Muscle of leg (tissue), 11 donors: ENCODE data around the gene CRNKL1. TPM values are rescaled to one million over a fixed set of nuclear protein-coding genes. Genes with fewer than 3 reads are reported as not detected.

ENCODE experiments used
- DNase-seq: peaks from one replicate; pipeline ENCODE4 v3.0.0; 2013
- H3K27ac ChIP-seq: one replicate; pipeline ENCODE4 v1.5.1; 2013; ENCODE audit warnings: mild to moderate bottlenecking, low read length, control low read depth
- H3K27me3 ChIP-seq: one replicate; pipeline ENCODE4 v1.6.1; 2013; ENCODE audit warnings: low read length; ENCODE audit not compliant: control insufficient read depth, insufficient read depth
- H3K36me3 ChIP-seq: one replicate; pipeline ENCODE4 v1.6.1; 2013; ENCODE audit warnings: low read length; ENCODE audit not compliant: control insufficient read depth, insufficient read depth
- H3K4me1 ChIP-seq: one replicate; pipeline ENCODE4 v1.6.1; 2013; ENCODE audit warnings: low read length; ENCODE audit not compliant: control insufficient read depth, insufficient read depth
- H3K4me3 ChIP-seq: one replicate; pipeline ENCODE4 v1.5.1; 2013; ENCODE audit warnings: low read length, control low read depth
- H3K9me3 ChIP-seq: replicated peaks from 2 replicates; pipeline ENCODE4 v1.6.1; 2013; ENCODE audit warnings: low read depth, low read length; ENCODE audit not compliant: control insufficient read depth
- WGBS: methylation state at CpG from one replicate; pipeline ENCODE4 v1.1.5; 2013; ENCODE audit warnings: missing lambda C conversion rate; ENCODE audit not compliant: insufficient coverage; 5-methylcytosine and 5-hydroxymethylcytosine counted together
- polyA plus RNA-seq, 8 donors: library from polyadenylated mRNA; unstranded; fragments of 120-200 nt; gene quantifications; one replicate each; pipeline versions ENCODE4 v1.2.1 to v1.2.3, GENCODE V29; 2013; ENCODE audit warnings: inconsistent platforms in 1 of 8, low replicate concordance in 1 of 8; ENCODE audit not compliant: insufficient read length in 8 of 8, insufficient read depth in 1 of 8
- total RNA-seq: library from RNA; stranded (reverse); fragments of 120-200 nt; gene quantifications from one replicate; pipeline ENCODE4 v1.2.4, GENCODE V29; 2013

The CRNKL1 gene
- total and polyA plus RNA-seq, 9 donors, result 21.0 to 28.9 (median 22.8) TPM

GRCh38 chr20:19987046-19987445 lies 65.2 kb downstream of the CRNKL1 start:
- DNase-seq, result no peak
- H3K27ac ChIP-seq, result no peak overlapping the region
- H3K36me3 ChIP-seq, result peaks cover 2% of the 10 kb centered on the region
- H3K4me1 ChIP-seq, result peaks cover 7% of the 10 kb centered on the region
- no CpG with 5 or more reads among the region's 4 CpGs for WGBS
- no peaks in the 10 kb centered on the region for H3K27me3 ChIP-seq
- H3K4me3 ChIP-seq, result no peak overlapping the region
- no peaks in the 10 kb centered on the region for H3K9me3 ChIP-seq

- Histone ChIP-seq H3K27me3 (no peaks in the 10 kb centered on the region), H3K27ac (no peak overlapping the region), H3K9me3 (no peaks in the 10 kb centered on the region), H3K4me3 (no peak overlapping the region), H3K4me1 (peaks cover 7% of the 10 kb centered on the region), H3K36me3 (peaks cover 2% of the 10 kb centered on the region)
- no peak for DNase-seq
- 33% methylated on average over 3 of the region's 6 CpGs for WGBS
Measured at GRCh38 chr20:19986419-19986818, 65.8 kb downstream of the CRNKL1 start.

Other genes starting within 250 kb of the CRNKL1 start
- gene NAA20, start 35.1 kb downstream of the CRNKL1 start, total RNA-seq, result 40.9 TPM
- 10 to 100 TPM; 63.8 to 72.4 (median 67.4) TPM for gene NAA20, start 35.1 kb downstream of the CRNKL1 start, polyA plus RNA-seq
- 0.71 TPM for gene CFAP61, start 66 bp upstream of the CRNKL1 start, total RNA-seq
- 1 to 10 TPM in 7 of 8 donors, under 1 TPM in 1; 0.37 to 4.7 (median 2.6) TPM for gene CFAP61, start 66 bp upstream of the CRNKL1 start, polyA plus RNA-seq